Esophagus muscularis mucosa (tissue), 3 donors: Measurements from ENCODE around the gene GTF2H1.

Source experiments
- CTCF ChIP-seq, 3 experiments: fragments of 200-600 bp in 2 of 3; fragments of 450-650 bp in 1 of 3; sonication (generic) in 2 of 3; IDR thresholded peaks; one replicate each; pipeline ENCODE4 v1.5.1; 2017 to 2019; ENCODE audit warnings: antibody characterized with exemption in 3 of 3, mild to moderate bottlenecking in 2 of 3, moderate library complexity in 1 of 3
- POLR2AphosphoS5 ChIP-seq, 2 donors: sonication (generic); formaldehyde crosslinking; IDR thresholded peaks; one replicate each; pipeline ENCODE4 v1.6.1; 2017; ENCODE audit warnings: antibody characterized with exemption in 2 of 2

GRCh38 chr11:18397921-18398320 is 75.6 kb downstream of the GTF2H1 start:
- TF ChIP-seq POLR2AphosphoS5 (IDR thresholded peaks at IDR 0.05), result no peak
- no peak for TF ChIP-seq CTCF (IDR thresholded peaks at IDR 0.05)
